NCI-H128 (cell line): ENCODE data around the gene SLC24A3.

Source experiments
- DNase-seq: peaks from one replicate; lab custom pipeline; 2025; ENCODE audit not compliant: unreplicated experiment; lab: John Stamatoyannopoulos, UW

The SLC24A3 gene

GRCh38 chr20:19380211-19380610, 167.8 kb downstream of the SLC24A3 start:
- no peak for DNase-seq

DNA sequence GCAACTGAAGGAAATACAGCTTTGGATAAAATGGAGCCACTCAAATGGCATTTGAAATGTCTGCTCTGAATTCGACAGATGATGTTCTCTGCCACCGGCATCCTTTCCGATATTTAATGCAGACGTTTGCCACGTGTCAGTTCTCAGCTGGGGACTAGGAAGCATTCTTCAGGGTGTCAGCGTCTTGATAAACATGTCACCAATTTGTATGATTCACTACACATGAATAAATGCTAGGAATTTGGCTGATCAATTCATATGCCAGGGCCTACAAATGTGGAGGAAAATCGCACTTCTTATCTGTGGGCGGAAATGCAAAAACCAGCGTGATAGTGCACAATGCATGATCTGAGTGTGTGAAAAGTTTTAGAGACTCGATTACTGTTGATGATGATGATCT, 169.5 kb downstream of the SLC24A3 start:
- DNase-seq: no peak

GRCh38 chr20:19382386-19383340, 170.2 kb downstream of the SLC24A3 start:
- no peak for DNase-seq

GRCh38 chr20:19384940-19385339, 172.5 kb downstream of the SLC24A3 start:
- DNase-seq: no peak

DNA sequence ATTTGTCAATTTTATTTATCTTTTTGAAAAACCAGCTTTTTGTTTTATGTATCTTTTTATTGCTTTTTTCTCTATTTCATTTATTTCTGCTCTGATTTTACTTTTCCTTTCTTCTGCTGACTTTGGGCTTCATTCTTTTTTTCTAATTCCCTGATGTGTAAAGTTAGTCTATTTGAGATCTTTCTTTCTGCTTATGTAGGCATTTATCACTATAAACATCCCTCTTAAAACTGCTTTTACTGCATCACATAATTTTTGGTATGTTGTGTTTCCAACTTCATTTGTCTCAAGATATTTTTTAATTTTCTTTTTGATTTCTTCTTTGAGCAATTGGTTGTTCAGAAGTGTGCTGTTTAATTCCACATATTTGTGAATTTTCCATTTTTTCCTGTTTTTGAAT, 174.8 kb downstream of the SLC24A3 start:
- DNase-seq: no peak

GRCh38 chr20:19392344-19393130, 180.1 kb downstream of the SLC24A3 start:
- DNase-seq: no peak

DNA sequence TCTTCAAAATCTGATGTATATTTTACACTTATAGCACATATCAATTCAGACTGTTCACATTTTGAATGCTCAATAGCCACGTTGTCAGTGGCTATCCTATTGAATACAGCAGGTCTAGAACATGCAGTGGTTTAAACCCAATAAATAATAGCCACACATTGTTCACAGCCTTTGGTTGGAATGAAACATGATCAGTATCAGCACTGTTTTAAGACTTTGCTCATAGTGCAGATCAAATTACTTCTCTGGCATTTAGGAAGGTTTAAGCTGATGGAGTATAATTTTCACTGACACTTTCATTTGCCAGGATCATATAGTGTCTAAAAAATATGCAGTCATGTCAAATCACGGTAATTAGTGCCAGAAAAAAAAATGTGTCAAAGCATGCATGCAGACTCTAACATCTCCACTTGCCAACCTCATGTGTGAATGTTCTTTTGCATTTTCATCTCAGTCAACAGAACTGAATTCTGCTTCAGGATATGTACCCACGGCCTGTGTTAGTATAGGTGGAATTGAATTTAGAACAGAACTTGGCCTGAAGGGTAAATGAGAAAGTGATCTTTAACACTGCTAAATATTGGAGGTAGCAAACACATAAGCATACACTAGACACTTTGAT, 184.1 kb downstream of the SLC24A3 start:
- DNase-seq: no peak

DNA sequence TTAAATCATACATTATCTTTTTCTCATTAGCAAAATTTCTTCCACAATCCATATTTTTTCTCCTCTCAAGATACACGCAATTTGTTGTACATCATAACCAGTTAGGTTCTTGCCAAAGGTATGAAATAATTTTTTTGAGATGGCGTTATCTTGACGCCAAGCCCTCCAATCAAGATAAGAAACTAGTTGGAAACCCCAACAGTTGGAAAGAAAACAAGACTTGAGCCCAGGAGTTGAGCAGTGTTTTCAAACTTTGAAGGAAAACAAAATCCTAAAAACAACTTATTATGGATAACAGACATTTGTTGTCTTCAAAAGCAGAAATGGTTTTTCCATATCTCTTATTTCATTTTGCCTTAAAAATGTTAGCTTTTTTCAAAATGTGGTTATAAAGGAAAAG, 184.8 kb downstream of the SLC24A3 start:
- DNase-seq: no peak

- DNase-seq: no peak
These were observed 185.2 kb downstream of the SLC24A3 start for GRCh38 chr20:19397666-19398065.

DNA sequence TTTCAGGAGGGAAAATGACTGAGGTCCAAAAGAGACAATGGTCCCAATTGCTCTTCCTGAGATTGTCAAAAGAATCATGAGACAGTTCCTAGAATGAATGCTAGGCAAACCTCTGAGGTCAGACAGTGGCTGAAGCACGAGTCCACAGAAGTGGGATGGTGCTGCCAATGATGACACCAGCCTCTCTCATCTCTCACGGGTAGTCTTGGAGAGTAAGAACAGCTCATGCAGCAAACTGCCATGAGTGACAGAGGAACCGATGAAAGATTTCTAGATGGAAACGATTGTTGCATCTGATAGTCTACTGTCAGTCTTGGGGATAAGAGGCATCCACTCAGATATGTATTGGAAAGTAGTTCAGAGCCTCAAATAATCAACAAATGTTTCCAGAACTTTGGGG, 188.7 kb downstream of the SLC24A3 start:
- DNase-seq: no peak

DNA sequence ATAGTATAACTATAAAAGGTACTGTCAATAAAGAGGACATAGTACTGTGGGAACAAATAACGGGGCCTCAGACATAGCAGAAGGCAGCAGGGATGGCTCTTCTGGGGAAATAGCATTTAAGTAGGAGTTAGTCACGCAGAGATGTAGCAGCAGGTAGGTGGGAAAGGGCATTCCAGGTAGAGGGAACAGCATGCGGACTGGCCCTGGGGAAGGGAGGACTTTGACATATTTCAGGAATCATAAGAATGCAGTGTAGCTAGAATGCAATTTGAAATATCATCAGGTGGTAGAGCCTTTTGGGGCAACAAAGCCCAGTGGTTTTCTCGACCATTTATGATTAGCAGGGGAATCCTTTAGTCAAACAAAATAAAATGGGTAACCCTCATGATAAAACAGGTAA, 191.1 kb downstream of the SLC24A3 start:
- DNase-seq: no peak

- no peak for DNase-seq
These were observed 192.4 kb downstream of the SLC24A3 start for GRCh38 chr20:19404826-19405225.

- no peak for DNase-seq
These were observed 193.5 kb downstream of the SLC24A3 start for GRCh38 chr20:19405958-19406357.

- no peak for DNase-seq
These were observed 193.9 kb downstream of the SLC24A3 start for GRCh38 chr20:19406381-19406780.

DNA sequence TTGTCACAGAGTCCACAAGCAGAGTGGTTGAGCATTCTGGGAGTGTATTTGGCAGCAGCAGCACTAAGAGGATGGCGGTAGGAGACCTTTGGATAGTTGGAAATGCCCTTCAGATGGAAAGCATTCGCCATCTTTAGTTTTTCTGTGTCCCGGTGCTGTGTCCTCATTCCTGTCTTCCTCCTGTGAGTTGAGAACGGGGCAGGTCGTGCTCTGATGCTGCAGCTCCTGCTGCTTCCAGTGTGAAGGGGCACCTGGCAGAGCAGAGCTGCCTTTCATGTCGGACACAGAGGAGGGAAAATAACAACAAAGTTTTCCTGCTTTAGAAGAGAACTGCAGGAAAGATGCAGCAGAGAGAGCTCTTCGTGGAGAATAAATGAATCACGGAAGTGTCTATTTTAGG, 194.8 kb downstream of the SLC24A3 start:
- DNase-seq: no peak

DNA sequence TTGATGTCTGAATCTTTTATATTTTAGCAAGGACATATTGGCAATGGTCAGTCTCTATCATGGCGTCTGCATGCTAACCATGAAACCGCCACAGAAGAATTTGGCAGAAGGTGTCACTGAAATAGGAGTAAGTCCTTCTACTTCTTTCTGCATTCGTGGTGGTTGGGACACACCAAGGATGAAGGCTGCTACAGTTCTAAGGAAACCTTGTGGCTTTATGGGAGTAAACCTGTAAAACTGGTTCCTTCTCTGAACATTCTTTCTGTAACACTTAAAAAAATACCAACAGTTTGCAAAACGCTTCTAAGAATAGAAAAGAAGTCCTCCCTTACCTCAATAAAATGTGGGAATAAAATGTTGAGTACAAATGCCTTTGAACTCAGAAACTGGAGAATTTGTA, 195.3 kb downstream of the SLC24A3 start:
- no peak for DNase-seq

GRCh38 chr20:19408971-19409370, 196.5 kb downstream of the SLC24A3 start:
- no peak for DNase-seq

- DNase-seq: no peak
These were observed 199.4 kb downstream of the SLC24A3 start for GRCh38 chr20:19411811-19412210.

- no peak for DNase-seq
These were observed 199.8 kb downstream of the SLC24A3 start for GRCh38 chr20:19412254-19412653.

GRCh38 chr20:19414600-19414999, 202.2 kb downstream of the SLC24A3 start:
- no peak for DNase-seq

DNA sequence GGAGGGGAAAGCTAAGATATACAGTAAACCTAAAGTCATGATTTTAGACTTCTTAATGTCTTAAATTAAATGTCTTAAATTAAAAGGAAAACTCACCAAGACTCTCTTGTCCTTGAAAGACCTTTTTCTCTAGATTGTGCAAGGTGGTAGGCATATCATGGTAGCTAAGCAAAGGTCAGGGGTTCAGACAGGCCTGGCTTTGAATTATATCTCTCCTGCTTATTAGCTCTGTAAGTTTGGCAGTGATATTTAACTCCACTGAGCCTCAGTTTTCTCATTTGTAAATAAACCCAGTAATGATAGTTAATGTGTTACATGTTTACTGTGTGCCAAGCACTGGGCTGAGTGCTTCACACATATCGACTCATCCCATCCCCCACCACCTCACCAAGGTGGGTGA, 203.3 kb downstream of the SLC24A3 start:
- DNase-seq: no peak

- DNase-seq: no peak
These were observed 204.2 kb downstream of the SLC24A3 start for GRCh38 chr20:19416627-19417026.
